AG09309 (cell line): Measurements from ENCODE around the gene OR5H2.

Experiments used
- DNase-seq: peaks from one replicate; pipeline ENCODE4 v3.0.0-alpha.2; 2010; ENCODE audit warnings: low read depth
- H3K4me3 ChIP-seq: 2 replicates; pipeline ENCODE4 v1.5.1; 2011; ENCODE audit warnings: mild to moderate bottlenecking, low read depth, low read length, moderate library complexity; ENCODE audit not compliant: control insufficient read depth
- TF ChIP-seq, protein P1 (sequence below): IDR thresholded peaks from 2 replicates; pipeline ENCODE4 v1.5.1; 2011; ENCODE audit warnings: mild to moderate bottlenecking, low read depth, low read length, inconsistent platforms; ENCODE audit not compliant: insufficient read depth, control insufficient read depth; ENCODE audit errors: missing control alignments

Gene OR5H2

DNA sequence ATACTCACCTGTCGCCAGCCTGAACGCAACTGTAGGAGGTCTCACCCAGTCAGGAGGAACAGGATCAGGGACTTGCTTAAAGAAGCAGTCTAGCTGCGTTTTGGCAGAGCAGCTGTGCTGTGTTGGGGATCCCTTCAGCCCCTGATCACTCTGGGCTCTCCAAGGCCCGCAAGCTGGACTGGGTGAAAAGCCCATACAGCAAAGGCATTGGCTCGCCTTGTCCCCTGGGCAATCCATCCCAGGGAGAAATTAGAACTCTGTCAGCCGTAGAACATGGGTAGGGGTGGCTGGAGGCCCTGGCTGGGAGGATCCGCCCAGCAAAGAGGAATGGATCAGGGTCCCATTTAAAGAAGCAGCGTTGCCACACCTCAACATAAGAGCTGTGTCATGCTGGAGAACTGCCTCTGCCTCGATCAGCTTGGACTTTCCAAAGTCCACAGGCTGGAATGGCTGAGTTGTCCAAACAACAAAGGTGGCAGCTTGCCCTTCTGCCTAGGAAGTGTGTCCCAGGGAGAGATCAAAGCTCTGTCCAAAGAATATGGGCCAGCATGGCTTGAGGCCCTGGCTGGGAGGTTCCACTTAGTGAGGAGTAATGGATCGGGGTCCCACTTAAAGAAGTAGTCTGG, 9.1 kb downstream of the OR5H2 start:
- DNase-seq: no peak

DNA sequence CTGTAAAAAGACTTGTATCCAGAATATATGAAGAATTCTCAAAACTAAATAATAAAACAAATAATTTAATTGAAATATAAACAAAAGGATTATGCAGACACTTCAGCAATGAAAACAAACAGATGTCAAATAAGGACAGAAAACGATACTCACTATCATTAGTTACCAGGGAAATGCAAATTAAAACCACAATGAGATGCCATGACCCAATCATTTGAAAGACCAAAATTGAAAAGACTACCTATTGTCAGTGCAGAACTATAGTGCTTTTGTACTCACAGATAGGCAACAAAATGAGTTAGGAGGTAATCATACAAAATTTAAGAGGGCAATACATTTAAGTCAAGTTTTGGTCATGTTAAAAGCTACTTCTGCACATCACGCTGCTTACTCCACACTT, 39.8 kb downstream of the OR5H2 start:
- H3K4me3 ChIP-seq: no peak overlapping the region
- DNase-seq: no peak
- TF ChIP-seq, protein P1, sequence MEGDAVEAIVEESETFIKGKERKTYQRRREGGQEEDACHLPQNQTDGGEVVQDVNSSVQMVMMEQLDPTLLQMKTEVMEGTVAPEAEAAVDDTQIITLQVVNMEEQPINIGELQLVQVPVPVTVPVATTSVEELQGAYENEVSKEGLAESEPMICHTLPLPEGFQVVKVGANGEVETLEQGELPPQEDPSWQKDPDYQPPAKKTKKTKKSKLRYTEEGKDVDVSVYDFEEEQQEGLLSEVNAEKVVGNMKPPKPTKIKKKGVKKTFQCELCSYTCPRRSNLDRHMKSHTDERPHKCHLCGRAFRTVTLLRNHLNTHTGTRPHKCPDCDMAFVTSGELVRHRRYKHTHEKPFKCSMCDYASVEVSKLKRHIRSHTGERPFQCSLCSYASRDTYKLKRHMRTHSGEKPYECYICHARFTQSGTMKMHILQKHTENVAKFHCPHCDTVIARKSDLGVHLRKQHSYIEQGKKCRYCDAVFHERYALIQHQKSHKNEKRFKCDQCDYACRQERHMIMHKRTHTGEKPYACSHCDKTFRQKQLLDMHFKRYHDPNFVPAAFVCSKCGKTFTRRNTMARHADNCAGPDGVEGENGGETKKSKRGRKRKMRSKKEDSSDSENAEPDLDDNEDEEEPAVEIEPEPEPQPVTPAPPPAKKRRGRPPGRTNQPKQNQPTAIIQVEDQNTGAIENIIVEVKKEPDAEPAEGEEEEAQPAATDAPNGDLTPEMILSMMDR: no peak

More for the DNA sequence above, 9.1 kb downstream of the OR5H2 start:
- TF ChIP-seq, protein P1: no peak
- H3K4me3 ChIP-seq: no peak overlapping the region

DNA sequence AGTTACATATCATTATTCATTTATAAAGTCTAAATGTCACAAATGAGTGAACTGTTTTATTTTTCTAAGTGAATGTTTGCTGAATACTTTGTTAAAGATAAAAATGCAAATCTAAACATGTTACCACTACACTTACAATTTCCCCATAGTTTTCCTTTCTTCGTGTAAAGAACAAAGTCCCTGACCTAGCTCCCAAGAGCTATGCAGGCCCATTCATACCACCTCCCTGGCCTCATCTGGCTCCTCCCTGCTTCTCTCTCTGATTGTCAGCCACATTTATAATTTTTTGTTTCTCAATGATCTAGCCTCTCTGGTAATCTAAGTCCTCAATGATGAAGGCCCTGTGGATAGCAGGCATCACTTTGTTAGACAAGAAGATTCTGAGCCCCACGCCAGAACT, 40.4 kb downstream of the OR5H2 start:
- TF ChIP-seq, protein P1: no peak
- no peak overlapping the region for H3K4me3 ChIP-seq
- no peak for DNase-seq

DNA sequence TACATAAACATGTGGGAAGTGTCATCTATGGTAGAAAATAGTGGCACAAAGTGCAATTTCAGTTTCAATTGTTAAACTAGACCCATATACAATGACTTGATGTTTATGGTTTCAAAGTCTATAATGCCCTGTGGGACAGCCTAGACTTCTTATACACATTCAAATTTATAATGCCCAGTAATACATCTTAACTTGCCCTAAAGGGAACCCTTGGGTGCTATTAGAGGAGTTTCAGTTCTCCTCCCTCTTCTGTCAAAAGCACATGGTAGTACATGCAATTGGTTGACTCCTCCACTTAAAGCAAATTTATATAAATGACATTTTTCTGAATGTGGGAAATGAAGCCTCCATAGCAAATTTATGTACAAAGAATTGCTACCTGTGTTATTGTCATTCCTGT, 41.1 kb downstream of the OR5H2 start:
- no peak overlapping the region for H3K4me3 ChIP-seq
- DNase-seq: no peak
- TF ChIP-seq, protein P1: no peak

DNA sequence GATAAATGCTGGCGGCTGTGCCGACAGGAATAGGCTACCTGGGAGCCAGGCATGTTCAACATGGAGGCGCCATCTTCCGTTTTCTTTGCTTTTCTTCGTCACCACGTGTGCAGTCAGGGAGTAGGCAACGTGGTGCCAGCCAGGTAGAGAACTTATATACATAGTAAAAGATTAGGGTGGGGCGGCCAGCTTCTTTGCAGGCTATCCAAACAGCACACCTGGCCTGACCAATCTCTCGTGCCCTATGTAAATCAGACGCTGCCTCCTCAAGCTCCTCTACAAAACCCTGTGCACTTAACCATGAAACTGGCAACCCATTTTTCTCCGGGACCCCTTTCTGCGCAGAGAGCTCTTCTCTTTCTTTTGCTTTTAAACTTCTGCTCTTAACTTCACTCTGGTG, 42.8 kb downstream of the OR5H2 start:
- TF ChIP-seq, protein P1: no peak
- DNase-seq: no peak
- H3K4me3 ChIP-seq: no peak overlapping the region

DNA sequence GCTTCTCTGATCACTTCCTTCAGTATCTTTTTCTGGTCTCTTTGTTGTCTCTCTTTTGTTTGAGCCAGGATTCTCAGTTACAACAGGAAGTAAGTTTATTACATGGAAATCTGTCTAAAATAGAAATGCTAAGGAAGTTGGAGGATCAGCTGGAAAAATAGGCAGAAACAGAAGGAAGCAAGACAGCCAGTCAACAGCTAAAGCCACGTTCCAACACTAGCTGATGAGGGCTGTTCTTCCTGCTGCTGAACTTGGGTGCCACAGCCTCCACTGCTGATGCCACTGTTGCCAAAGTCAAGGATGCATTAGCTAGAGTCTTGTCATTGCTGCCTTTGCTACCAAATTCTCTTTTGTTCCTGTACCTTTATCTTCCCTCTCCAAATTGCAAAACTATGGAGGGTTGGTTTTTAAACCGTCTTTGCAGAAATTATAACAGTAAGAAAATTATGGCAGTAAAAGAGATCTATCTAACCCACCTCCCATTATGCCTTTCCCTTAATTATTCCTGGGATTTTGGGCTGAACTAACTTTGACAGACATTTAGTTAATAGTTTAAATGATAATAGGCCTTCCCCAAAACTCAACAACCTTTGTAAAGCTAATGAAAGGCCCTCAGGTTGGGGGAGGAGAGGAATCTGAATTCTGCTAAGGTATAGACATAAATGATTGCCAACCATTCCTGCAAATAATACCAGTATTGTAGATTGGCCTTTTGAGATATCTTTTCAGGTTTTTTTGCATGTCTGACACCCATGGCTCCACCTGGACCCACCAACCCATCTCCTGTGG, 44.0 kb downstream of the OR5H2 start:
- no peak for DNase-seq

More for the DNA sequence above, 44.0 kb downstream of the OR5H2 start:
- TF ChIP-seq, protein P1: no peak
- H3K4me3 ChIP-seq: no peak overlapping the region
